HG02885 (cell line): ENCODE measurements around the gene MED17.

ENCODE experiments used
- ATAC-seq: cut with Tn5 transposase; IDR thresholded peaks from one replicate; pipeline ENCODE4 v1.9.1; 2021; ENCODE audit warnings: mild to moderate bottlenecking; ENCODE audit not compliant: unreplicated experiment, poor library complexity

Gene MED17

GRCh38 chr11:93845181-93846092 is 61.4 kb downstream of the MED17 start:
- no peak for ATAC-seq

GRCh38 chr11:93846411-93846810 is 62.3 kb downstream of the MED17 start:
- ATAC-seq = no peak

- ATAC-seq = no peak
These were observed 65.1 kb downstream of the MED17 start for GRCh38 chr11:93849201-93849600.

GRCh38 chr11:93849751-93850593 is 65.9 kb downstream of the MED17 start:
- ATAC-seq = no peak

- ATAC-seq = no peak
These were observed 66.5 kb downstream of the MED17 start, which contains the start of gene VSTM5 for GRCh38 chr11:93850594-93851018. TSS of gene VSTM5 (minus strand) at chr11:93850618. CDS start at chr11:93850502, 116 bp downstream.

GRCh38 chr11:93852242-93852641 is 68.2 kb downstream of the MED17 start:
- no peak for ATAC-seq

GRCh38 chr11:93857413-93858120 is 73.5 kb downstream of the MED17 start:
- ATAC-seq = no peak

GRCh38 chr11:93858121-93858775 is 74.2 kb downstream of the MED17 start:
- ATAC-seq = no peak

- no peak for ATAC-seq
These were observed 77.7 kb downstream of the MED17 start for GRCh38 chr11:93861808-93862207.
